MG63 (cell line): ENCODE measurements around the gene MTMR3. TPM values are rescaled to one million over a fixed set of nuclear protein-coding genes. Genes with fewer than 3 reads are reported as not detected.

ENCODE experiments used
- DNase-seq: peaks from one replicate; pipeline ENCODE4 v3.0.0-alpha.2; 2020
- H3K27me3 ChIP-seq: fragments of 250-450 bp; sonication (Bioruptor Pico); 2 replicates; pipeline ENCODE4 v1.5.1; 2020; ENCODE audit warnings: mild to moderate bottlenecking, moderate library complexity
- H3K36me3 ChIP-seq: fragments of 250-450 bp; sonication (Bioruptor Pico); 2 replicates; pipeline ENCODE4 v1.5.1; 2020; ENCODE audit warnings: mild to moderate bottlenecking, moderate library complexity
- H3K4me3 ChIP-seq: fragments of 250-450 bp; sonication (Bioruptor Pico); 2 replicates; pipeline ENCODE4 v1.5.1; 2020; ENCODE audit warnings: mild to moderate bottlenecking, moderate library complexity
- H3K9me3 ChIP-seq: fragments of 250-450 bp; sonication (Bioruptor Pico); 2 replicates; pipeline ENCODE4 v1.5.1; 2020; ENCODE audit warnings: mild to moderate bottlenecking, moderate library complexity
- total RNA-seq: library from RNA; depleted of rRNA; stranded (reverse); fragments of >200 nt; shearing (Covaris generic); gene quantifications from 2 replicates; pipeline ENCODE4 v1.2.3, GENCODE V29; 2014; ENCODE audit warnings: low replicate concordance

Gene MTMR3
- total RNA-seq, 1 experiment from 2014 or later, result 12.9 TPM

GRCh38 chr22:29934596-29934995 is 51.6 kb downstream of the MTMR3 start:
- no peaks in the 10 kb centered on the region for H3K9me3 ChIP-seq
- no peak for DNase-seq
- H3K36me3 ChIP-seq, result no peaks in the 10 kb centered on the region
- no peaks in the 10 kb centered on the region for H3K27me3 ChIP-seq
- H3K4me3 ChIP-seq, result no peak overlapping the region

- Histone ChIP-seq H3K27me3 (no peaks in the 10 kb centered on the region), H3K36me3 (no peaks in the 10 kb centered on the region), H3K4me3 (no peak overlapping the region), H3K9me3 (no peaks in the 10 kb centered on the region)
- DNase-seq, result no peak
These were observed 53.2 kb downstream of the MTMR3 start for GRCh38 chr22:29936186-29936585.

DNA sequence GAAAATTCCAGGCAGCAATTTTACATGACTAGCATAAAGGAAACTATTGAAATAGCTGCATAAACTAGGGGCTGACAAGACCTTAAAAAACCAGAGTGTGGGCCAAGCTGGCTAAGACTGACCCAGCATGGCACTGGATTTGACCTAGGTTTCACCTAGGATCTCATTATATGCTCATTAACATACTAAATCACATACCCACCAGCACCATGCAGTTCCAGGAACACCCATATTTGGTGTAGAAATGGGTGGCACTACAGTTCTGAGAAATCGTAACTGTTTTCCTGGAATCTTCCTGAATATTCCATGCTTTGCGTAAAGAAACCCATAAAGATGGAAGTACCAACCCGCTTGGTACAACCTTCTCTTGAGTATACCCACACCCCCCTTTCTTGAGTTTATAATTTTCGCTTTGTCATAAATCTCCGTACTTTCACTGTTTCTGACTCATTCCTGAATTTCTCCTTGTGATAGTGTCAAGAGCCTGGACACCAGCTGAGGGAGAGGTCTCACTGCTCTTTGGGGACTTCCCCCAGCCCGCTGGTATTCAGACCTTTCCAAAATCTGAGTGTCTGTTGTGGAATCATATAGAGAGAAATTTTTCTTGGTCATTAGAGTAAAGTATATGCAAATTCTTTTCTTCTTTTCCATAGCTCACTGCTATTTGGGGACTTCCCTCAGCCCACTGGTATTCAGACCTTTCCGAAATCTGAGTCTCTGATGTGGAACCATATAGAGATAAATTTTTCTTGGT is 55.1 kb downstream of the MTMR3 start:
- Histone ChIP-seq H3K27me3 (no peaks in the 10 kb centered on the region), H3K36me3 (no peaks in the 10 kb centered on the region), H3K9me3 (no peaks in the 10 kb centered on the region), H3K4me3 (no peak overlapping the region)
- no peak for DNase-seq

- no peak for DNase-seq
- no peak overlapping the region for H3K4me3 ChIP-seq
- no peaks in the 10 kb centered on the region for H3K36me3 ChIP-seq
- no peaks in the 10 kb centered on the region for H3K9me3 ChIP-seq
- no peaks in the 10 kb centered on the region for H3K27me3 ChIP-seq
These were observed 57.6 kb downstream of the MTMR3 start for GRCh38 chr22:29940526-29940925.

DNA sequence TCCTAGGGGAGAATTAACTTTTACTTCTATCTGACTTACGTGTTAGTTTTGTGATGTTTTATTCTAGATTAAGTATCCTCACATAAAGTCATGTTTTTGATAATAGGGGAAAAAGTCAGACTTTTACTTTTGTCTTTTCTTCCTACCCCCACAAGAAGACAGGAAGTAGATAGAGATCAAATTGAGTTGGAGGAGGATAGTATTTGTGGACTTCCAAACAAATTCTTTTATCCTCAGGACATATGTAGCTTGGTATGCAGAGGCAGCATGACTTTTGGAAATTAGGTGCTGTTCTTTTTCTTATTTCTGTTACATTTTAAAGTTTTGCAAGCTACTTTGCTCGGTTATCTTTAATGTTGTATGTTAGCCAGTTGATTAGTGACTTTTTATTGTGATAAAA is 61.4 kb downstream of the MTMR3 start:
- no peaks in the 10 kb centered on the region for H3K9me3 ChIP-seq
- no peaks in the 10 kb centered on the region for H3K36me3 ChIP-seq
- DNase-seq, result no peak
- H3K27me3 ChIP-seq, result no peaks in the 10 kb centered on the region
- no peak overlapping the region for H3K4me3 ChIP-seq

DNA sequence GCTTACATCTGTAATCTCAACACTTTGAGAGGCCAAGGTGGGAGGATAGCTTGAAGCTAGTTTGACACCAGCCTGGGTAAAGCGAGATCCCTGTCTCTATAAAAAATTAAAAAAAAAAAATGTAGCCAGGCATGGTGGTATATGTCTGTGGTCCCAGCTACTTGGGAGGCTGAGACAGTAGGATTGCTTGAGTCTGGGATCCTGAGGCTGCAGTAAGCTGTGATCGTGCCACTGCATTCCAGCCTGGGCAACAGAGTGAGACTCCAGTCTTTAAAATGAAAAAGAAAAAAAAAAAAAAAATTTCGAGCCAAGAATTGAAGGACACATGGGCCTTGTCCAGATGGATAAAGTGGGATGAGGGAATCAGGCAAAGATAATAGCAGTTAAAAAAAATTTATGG is 62.5 kb downstream of the MTMR3 start:
- DNase-seq, result no peak
- H3K4me3 ChIP-seq, result no peak overlapping the region
- H3K36me3 ChIP-seq, result no peaks in the 10 kb centered on the region
- no peaks in the 10 kb centered on the region for H3K27me3 ChIP-seq
- no peaks in the 10 kb centered on the region for H3K9me3 ChIP-seq

DNA sequence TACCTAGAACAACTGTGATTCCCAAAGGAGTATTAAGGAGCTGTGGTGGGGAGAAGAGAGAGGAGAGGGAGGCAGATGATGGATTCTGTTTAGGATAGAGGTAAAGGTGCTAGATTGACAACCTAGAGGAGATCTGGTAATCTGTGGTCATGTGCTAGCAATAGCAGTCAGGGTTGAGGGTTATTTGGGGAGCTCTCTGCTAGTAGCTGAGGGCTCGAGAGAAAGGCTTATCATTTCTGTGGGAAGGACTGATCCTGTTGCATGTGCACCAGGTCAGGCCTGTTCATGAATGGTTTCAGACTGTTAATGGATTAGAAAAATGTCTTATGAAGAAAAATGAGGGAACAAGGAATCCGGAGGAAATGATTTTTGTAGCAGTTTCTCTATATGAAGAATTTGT is 63.2 kb downstream of the MTMR3 start:
- H3K27me3 ChIP-seq, result no peaks in the 10 kb centered on the region
- H3K36me3 ChIP-seq, result no peaks in the 10 kb centered on the region
- DNase-seq, result no peak
- H3K4me3 ChIP-seq, result no peak overlapping the region
- H3K9me3 ChIP-seq, result no peaks in the 10 kb centered on the region

- H3K9me3 ChIP-seq, result no peaks in the 10 kb centered on the region
- no peaks in the 10 kb centered on the region for H3K27me3 ChIP-seq
- no peak overlapping the region for H3K4me3 ChIP-seq
- no peaks in the 10 kb centered on the region for H3K36me3 ChIP-seq
- DNase-seq, result no peak
These were observed 64.7 kb downstream of the MTMR3 start for GRCh38 chr22:29947410-29948384.

GRCh38 chr22:29948385-29948769 is 65.4 kb downstream of the MTMR3 start:
- no peaks in the 10 kb centered on the region for H3K27me3 ChIP-seq
- H3K36me3 ChIP-seq, result no peaks in the 10 kb centered on the region
- DNase-seq, result no peak
- no peaks in the 10 kb centered on the region for H3K9me3 ChIP-seq
- no peak overlapping the region for H3K4me3 ChIP-seq

DNA sequence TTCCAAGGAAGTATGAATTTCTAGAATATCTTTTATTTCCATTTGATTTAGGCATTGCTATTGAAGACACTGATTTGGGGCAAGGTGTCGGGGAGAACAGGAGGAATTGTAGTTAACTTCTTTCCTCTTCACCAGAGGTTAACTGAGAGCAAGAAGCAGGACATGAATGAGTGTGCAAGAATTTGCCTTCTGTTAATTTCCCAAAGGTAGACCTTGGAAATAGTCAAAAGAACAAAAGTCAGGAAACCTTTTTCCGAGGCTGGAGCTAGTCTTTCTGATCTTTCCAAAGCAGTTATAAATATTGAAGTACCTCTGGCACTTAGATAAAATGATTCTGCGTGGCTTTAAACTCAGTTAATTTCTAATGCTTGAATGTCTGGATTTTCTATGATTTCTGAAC is 66.9 kb downstream of the MTMR3 start:
- DNase-seq, result no peak
- Histone ChIP-seq H3K36me3 (no peaks in the 10 kb centered on the region), H3K4me3 (no peak overlapping the region), H3K9me3 (no peaks in the 10 kb centered on the region), H3K27me3 (no peaks in the 10 kb centered on the region)

DNA sequence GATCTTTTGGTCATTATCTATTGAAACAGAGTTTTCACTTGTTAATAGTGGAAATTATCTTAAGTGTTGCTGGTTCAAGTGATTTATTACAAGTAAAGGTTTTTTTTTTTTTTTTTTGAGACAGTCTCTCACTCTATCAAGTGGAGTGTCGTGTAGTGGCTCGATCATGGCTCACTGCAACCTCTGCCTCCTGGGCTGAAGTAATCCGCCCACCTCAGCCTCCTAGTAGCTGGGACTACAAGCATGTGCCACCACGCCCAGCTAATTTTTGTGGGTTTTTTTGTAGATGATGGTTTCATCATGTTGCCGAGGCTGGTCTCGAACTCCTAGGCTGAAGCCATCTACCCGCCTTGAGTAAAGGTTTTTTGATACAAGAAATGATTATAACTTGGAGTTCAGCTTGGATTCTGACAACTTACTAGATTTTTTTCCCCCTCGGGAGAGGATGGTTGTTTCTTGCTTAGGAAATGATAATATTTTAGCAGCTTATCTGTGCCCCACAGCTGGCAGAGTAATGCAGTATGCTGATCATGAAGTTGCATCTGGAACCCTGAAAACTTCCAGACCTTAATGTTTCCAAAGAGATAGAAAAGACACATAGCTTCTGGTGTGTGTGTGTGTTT is 68.9 kb downstream of the MTMR3 start:
- Histone ChIP-seq H3K9me3 (no peaks in the 10 kb centered on the region), H3K36me3 (no peaks in the 10 kb centered on the region), H3K4me3 (no peak overlapping the region), H3K27me3 (no peaks in the 10 kb centered on the region)
- DNase-seq, result no peak

DNA sequence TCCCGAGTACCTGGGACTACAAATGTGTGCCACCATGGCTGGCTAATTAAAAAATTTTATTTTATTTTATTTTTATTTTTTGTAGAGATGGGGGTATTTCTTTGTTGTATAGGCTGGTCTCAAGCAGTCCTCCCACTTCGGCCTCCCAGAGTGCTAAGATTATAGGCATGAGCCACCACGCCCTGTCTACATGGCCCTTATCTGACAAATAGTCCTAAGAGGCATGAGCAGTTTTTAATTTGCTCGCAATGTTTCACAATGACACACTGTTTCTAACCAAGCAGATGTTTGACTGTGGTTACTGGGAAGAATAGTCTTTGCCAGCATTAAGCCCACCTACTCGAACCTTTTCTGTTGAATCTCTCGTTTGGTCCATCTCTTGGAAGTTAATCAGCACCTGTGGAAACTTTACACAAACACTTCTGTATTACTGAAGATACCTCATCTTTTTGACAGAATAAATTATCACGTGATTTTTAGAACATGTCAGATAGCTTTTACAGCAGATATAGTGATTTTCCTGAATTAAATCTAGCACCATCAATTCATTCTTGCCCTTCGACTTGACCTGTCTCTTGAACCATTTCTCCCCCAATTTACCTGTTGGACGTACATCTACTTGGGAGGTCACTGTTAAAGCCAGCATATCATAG is 71.4 kb downstream of the MTMR3 start:
- Histone ChIP-seq H3K36me3 (no peaks in the 10 kb centered on the region), H3K27me3 (no peaks in the 10 kb centered on the region), H3K9me3 (no peaks in the 10 kb centered on the region), H3K4me3 (no peak overlapping the region)
- no peak for DNase-seq

DNA sequence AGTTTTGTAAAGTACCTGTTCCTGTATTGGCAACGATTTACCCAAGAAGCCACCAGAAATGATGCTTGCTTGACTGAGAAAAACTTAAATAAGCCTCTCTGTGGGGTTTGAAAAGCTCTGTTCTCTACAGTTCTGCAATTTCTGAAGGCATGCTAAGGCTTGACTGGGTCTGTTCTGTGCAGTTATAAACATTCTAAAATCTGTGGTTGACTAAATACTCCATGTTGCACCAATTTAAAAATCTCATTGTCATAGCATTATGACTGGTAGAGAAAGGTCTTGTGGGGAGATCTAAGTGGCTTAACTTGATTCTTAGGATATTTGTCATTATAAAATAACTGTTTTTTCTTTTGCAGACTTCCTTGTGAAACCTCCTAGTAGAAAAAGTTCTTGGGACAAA is 73.7 kb downstream of the MTMR3 start:
- no peaks in the 10 kb centered on the region for H3K36me3 ChIP-seq
- H3K4me3 ChIP-seq, result no peak overlapping the region
- no peak for DNase-seq
- no peaks in the 10 kb centered on the region for H3K27me3 ChIP-seq
- no peaks in the 10 kb centered on the region for H3K9me3 ChIP-seq

- DNase-seq, result no peak
- Histone ChIP-seq H3K4me3 (no peak overlapping the region), H3K36me3 (no peaks in the 10 kb centered on the region), H3K27me3 (no peaks in the 10 kb centered on the region), H3K9me3 (no peaks in the 10 kb centered on the region)
These were observed 75.2 kb downstream of the MTMR3 start for GRCh38 chr22:29958170-29958569.

DNA sequence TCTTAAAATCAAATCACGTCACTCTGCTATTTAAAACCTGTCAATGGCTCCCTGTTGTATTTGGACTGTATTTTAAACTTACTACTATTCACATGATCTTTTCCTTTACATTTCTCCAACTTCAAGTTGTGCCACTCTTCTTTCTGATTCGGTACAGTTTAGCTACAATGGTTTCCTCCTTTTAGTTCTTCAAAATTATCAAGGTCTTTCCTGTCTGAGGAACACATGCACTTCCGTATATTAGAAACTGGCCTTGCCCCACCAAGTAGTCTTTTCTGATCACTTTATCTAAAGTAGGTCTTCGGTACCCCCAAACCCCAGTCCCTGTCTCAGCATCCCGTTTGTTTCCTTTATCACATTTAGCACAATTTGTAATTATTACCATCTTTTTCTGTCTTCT is 81.8 kb downstream of the MTMR3 start:
- Histone ChIP-seq H3K27me3 (no peaks in the 10 kb centered on the region), H3K36me3 (no peaks in the 10 kb centered on the region), H3K9me3 (no peaks in the 10 kb centered on the region), H3K4me3 (no peak overlapping the region)
- no peak for DNase-seq

- H3K36me3 ChIP-seq, result no peaks in the 10 kb centered on the region; the same call in 1 of the 2 replicates
- H3K9me3 ChIP-seq, result no peaks in the 10 kb centered on the region
- no peak overlapping the region for H3K4me3 ChIP-seq
- no peaks in the 10 kb centered on the region for H3K27me3 ChIP-seq
- DNase-seq, result no peak
These were observed 84.5 kb downstream of the MTMR3 start for GRCh38 chr22:29967461-29967860.

- Histone ChIP-seq H3K4me3 (no peak overlapping the region), H3K36me3 (no peaks in the 10 kb centered on the region; the same call in 1 of the 2 replicates), H3K9me3 (no peaks in the 10 kb centered on the region), H3K27me3 (no peaks in the 10 kb centered on the region)
- DNase-seq, result no peak
These were observed 88.6 kb downstream of the MTMR3 start for GRCh38 chr22:29971607-29972006.
